BE2C (cell line): ENCODE data around the gene VAT1.

Experiments
- DNase-seq: peaks from one replicate; pipeline ENCODE4 v3.0.0-alpha.2; 2020
- H3K27me3 ChIP-seq: fragments of 250-450 bp; sonication (Bioruptor Pico); 2 replicates; pipeline ENCODE4 v1.5.1; 2020; ENCODE audit warnings: mild to moderate bottlenecking
- H3K36me3 ChIP-seq: fragments of 250-450 bp; sonication (Bioruptor Pico); 2 replicates; pipeline ENCODE4 v1.5.1; 2020; ENCODE audit warnings: mild to moderate bottlenecking
- H3K4me1 ChIP-seq: fragments of 250-450 bp; sonication (Bioruptor Pico); 2 replicates; pipeline ENCODE4 v1.5.1; 2020
- H3K4me3 ChIP-seq: 2 replicates; pipeline ENCODE4 v1.5.1; 2011; ENCODE audit warnings: low read depth, low read length
- H3K9me3 ChIP-seq: fragments of 250-450 bp; sonication (Bioruptor Pico); 2 replicates; pipeline ENCODE4 v1.5.1; 2020
- CTCF ChIP-seq: IDR thresholded peaks from 2 replicates; pipeline ENCODE4 v1.5.1; 2012; ENCODE audit warnings: mild to moderate bottlenecking, low read depth, low read length

VAT1 gene

DNA sequence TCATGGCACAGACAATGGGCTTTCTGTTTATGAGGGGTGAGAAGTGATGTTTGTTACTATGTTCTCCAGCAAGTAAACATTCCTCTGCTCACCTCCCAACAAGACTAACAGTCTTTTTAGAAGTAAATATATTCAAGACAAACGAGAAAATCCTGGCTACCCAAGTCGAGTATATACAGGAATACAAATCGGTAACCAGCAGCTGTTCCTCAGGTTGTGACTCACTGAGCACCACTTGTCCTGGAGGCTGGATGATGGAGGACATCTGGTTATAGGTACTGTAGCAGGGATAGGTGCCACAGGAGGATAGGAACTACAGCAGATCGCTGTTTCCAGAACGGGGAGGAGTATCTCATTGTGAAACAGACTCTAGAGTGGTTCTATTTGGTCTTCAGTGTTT, 29.3 kb downstream of the VAT1 start:
- Histone ChIP-seq H3K9me3 (no peaks in the 10 kb centered on the region), H3K36me3 (peaks cover 58% of the 10 kb centered on the region)
- no peak for TF ChIP-seq CTCF

GRCh38 chr17:42991471-42991870, 30.7 kb downstream of the VAT1 start:
- Histone ChIP-seq H3K9me3 (no peaks in the 10 kb centered on the region), H3K36me3 (peaks cover 71% of the 10 kb centered on the region), H3K4me1 (no peaks in the 10 kb centered on the region), H3K27me3 (no peaks in the 10 kb centered on the region), H3K4me3 (no peak overlapping the region)
- DNase-seq = no peak
- no peak for TF ChIP-seq CTCF

More for the DNA sequence above, 29.3 kb downstream of the VAT1 start:
- no peak for DNase-seq
- Histone ChIP-seq H3K27me3 (no peaks in the 10 kb centered on the region), H3K4me1 (no peaks in the 10 kb centered on the region), H3K4me3 (no peak overlapping the region)

GRCh38 chr17:42989726-42990652, 32.2 kb downstream of the VAT1 start:
- H3K27me3 ChIP-seq = no peaks in the 10 kb centered on the region
- H3K4me1 ChIP-seq = no peaks in the 10 kb centered on the region
- H3K9me3 ChIP-seq = no peaks in the 10 kb centered on the region
- no peak for DNase-seq
- H3K36me3 ChIP-seq = peaks cover 79% of the 10 kb centered on the region
- no peak overlapping the region for H3K4me3 ChIP-seq
- no peak for TF ChIP-seq CTCF

DNA sequence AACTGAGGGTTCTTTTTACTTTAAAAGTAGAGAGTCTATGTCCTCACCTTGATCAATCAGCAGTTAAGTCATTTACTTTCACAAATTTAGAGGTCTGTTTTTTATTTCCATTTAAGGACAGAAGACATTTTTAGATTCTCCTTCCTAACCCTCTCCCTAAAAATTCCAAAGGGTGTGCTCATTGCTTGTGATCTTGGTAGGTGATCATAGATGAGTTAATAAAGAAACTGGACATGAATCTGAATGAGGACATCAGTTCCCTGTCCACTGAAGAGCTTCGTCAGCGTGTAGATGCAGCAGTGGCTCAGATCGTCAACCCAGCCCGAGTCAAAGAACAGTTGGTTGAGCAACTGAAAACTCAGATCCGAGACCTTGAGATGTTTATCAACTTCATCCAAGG, 33.0 kb downstream of the VAT1 start:
- Histone ChIP-seq H3K4me1 (no peaks in the 10 kb centered on the region), H3K9me3 (no peaks in the 10 kb centered on the region), H3K36me3 (peaks cover 81% of the 10 kb centered on the region), H3K4me3 (no peak overlapping the region), H3K27me3 (no peaks in the 10 kb centered on the region)
- no peak for DNase-seq
- no peak for TF ChIP-seq CTCF

DNA sequence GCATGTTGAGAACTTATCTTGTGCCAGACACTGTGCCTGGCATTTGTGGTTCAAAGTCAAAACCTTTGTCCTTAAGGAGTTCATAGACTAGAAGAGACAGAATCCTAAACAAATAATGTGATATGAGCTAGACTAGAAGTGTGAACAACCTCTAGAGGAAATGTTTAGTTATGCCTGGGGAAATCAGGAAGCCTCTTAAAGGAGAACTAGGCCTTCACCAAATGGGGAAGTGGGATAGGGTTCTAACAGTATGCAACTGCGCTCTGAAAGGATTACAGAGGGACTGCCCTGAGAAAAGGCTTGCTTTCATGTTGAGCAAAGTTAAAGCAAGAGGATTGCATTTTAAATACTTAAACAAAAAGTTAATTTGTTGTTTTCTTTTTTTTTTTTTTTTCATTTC, 37.0 kb downstream of the VAT1 start:
- H3K4me3 ChIP-seq = no peak overlapping the region
- H3K36me3 ChIP-seq = peaks cover 46% of the 10 kb centered on the region

More for the DNA sequence above, 37.0 kb downstream of the VAT1 start:
- no peaks in the 10 kb centered on the region for H3K4me1 ChIP-seq
- no peaks in the 10 kb centered on the region for H3K27me3 ChIP-seq
- no peak for DNase-seq
- no peaks in the 10 kb centered on the region for H3K9me3 ChIP-seq
- TF ChIP-seq CTCF = no peak
